NCI-H748 treated with DMSO at 0.1 percent for 48 hours (cell line): ENCODE data around the gene RNF150.

Experiments
- DNase-seq: peaks from one replicate; lab custom pipeline; 2025; lab: John Stamatoyannopoulos, UW

The RNF150 gene

GRCh38 chr4:141022111-141022695 is 111.1 kb downstream of the RNF150 start:
- no peak for DNase-seq

GRCh38 chr4:141021397-141022110 is 111.7 kb downstream of the RNF150 start:
- no peak for DNase-seq

- no peak for DNase-seq
Observed at GRCh38 chr4:141020801-141021261, 112.4 kb downstream of the RNF150 start.

GRCh38 chr4:141019768-141020167 is 113.5 kb downstream of the RNF150 start:
- DNase-seq = no peak

- DNase-seq = peak; percentile 8
Observed at GRCh38 chr4:141016117-141016798, 117.0 kb downstream of the RNF150 start.

GRCh38 chr4:141013899-141014298 is 119.4 kb downstream of the RNF150 start:
- DNase-seq = no peak

- DNase-seq = no peak
Observed at GRCh38 chr4:141011901-141012315, 121.4 kb downstream of the RNF150 start.

- no peak for DNase-seq
Observed at GRCh38 chr4:141009931-141010330, 123.3 kb downstream of the RNF150 start.

GRCh38 chr4:141009129-141009528 is 124.1 kb downstream of the RNF150 start:
- no peak for DNase-seq

GRCh38 chr4:141006242-141006802 is 126.9 kb downstream of the RNF150 start:
- DNase-seq = no peak

GRCh38 chr4:141004823-141005222 is 128.4 kb downstream of the RNF150 start:
- no peak for DNase-seq

GRCh38 chr4:141003193-141003592 is 130.1 kb downstream of the RNF150 start:
- no peak for DNase-seq

- DNase-seq = no peak
Observed at GRCh38 chr4:141002323-141002805, 130.9 kb downstream of the RNF150 start.

GRCh38 chr4:140996766-140997165 is 136.5 kb downstream of the RNF150 start:
- DNase-seq = no peak

- no peak for DNase-seq
Observed at GRCh38 chr4:140995058-140995457, 138.2 kb downstream of the RNF150 start.

GRCh38 chr4:140994015-140994414 is 139.3 kb downstream of the RNF150 start:
- no peak for DNase-seq

- DNase-seq = no peak
Observed at GRCh38 chr4:140993370-140993769, 139.9 kb downstream of the RNF150 start.

GRCh38 chr4:140989944-140990343 is 143.3 kb downstream of the RNF150 start:
- DNase-seq = no peak

GRCh38 chr4:140986045-140986444 is 147.2 kb downstream of the RNF150 start:
- no peak for DNase-seq

GRCh38 chr4:140982613-140983340 is 150.5 kb downstream of the RNF150 start:
- no peak for DNase-seq

GRCh38 chr4:140980426-140981200 is 152.7 kb downstream of the RNF150 start:
- DNase-seq = no peak
